Muscle layer of duodenum (tissue), 2 donors: ENCODE measurements around the gene DLG5.

Source experiments
- H3K27ac ChIP-seq: one replicate; pipeline ENCODE4 v1.7.0; 2013; ENCODE audit warnings: mild to moderate bottlenecking, low read length
- H3K27me3 ChIP-seq: one replicate; pipeline ENCODE4 v1.7.0; 2013; ENCODE audit warnings: low read depth, mild to moderate bottlenecking, control low read depth, low read length
- H3K36me3 ChIP-seq, 2 donors: one replicate each; pipeline ENCODE4 v1.7.0; 2013; ENCODE audit warnings: low read length in 2 of 2, control low read depth in 1 of 2, mild to moderate bottlenecking in 1 of 2; ENCODE audit not compliant: insufficient read depth in 2 of 2, control insufficient read depth in 1 of 2
- H3K4me1 ChIP-seq, 2 donors: one replicate each; pipeline ENCODE4 v1.7.0; 2013; ENCODE audit warnings: low read length in 2 of 2, mild to moderate bottlenecking in 2 of 2, control low read depth in 1 of 2, moderate library complexity in 1 of 2; ENCODE audit not compliant: insufficient read depth in 2 of 2, control insufficient read depth in 1 of 2
- H3K4me3 ChIP-seq, 2 donors: one replicate each; pipeline ENCODE4 v1.7.0; 2013; ENCODE audit warnings: low read length in 2 of 2, low read depth in 1 of 2, mild to moderate bottlenecking in 1 of 2
- H3K9me3 ChIP-seq, 2 donors: one replicate each; pipeline ENCODE4 v1.7.0; 2013; ENCODE audit warnings: low read length in 2 of 2, control low read depth in 1 of 2, mild to moderate bottlenecking in 1 of 2; ENCODE audit not compliant: control insufficient read depth in 1 of 2
- donor health status: healthy.

Gene DLG5

DNA sequence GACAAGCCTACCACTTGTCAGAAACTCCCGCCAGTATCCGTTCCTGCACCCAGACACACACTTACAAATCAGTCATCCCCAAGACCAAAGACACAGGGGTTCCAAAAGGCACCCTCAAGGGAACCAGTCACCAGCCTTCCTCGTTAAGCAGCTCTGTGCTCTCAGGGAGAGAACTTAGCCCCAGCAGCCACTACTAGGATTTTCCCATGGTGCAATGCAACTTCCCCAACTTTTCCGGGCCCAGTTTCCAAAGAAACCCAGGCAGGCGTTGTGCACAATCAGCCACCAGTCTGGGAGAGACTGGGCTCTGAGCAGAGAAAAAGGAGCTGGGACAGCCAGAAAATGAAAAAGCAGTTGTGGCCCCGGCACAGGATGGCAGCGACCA lies 1.2 kb downstream of the DLG5 start:
- Histone ChIP-seq H3K27ac (peak overlapping the region; percentile 39), H3K4me3 (peak overlapping the region; percentile 62 to 89), H3K9me3 (no peaks in the 10 kb centered on the region), H3K4me1 (peaks cover 16 to 50% of the 10 kb centered on the region in 2 donors), H3K27me3 (no peaks in the 10 kb centered on the region), H3K36me3 (no peaks in the 10 kb centered on the region)

DNA sequence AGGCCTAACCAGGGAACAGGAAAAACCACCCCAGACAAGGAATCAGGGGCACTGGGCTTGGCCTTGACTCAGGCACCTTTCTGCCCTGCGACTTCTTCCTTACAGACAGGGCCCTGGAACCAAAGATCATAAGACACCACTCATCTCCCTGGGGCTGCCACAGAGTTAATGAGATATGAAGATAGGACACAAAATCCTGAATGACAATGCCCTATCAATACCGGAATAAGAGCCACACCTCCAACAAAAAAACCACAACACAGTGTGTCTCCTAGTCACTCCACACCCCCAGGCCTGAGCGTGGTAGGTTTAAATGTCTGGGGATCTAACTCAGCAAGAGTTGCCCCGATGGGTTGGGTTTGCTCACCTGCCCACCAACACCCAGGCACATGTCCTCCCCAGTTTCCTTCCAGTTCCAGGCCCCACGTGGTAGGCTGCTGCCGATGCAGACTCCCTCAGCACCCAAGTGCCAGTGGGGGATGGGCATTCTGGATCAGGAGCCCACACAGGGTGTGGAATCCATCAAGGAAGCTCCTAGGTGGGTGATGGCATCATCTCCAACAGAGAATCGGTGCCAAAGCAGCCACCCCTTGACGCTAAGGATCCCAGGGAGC lies 3.9 kb downstream of the DLG5 start:
- Histone ChIP-seq H3K4me3 (no peak overlapping the region), H3K27ac (no peak overlapping the region), H3K36me3 (no peaks in the 10 kb centered on the region), H3K4me1 (peaks cover 20 to 57% of the 10 kb centered on the region in 2 donors), H3K9me3 (no peaks in the 10 kb centered on the region), H3K27me3 (no peaks in the 10 kb centered on the region)

DNA sequence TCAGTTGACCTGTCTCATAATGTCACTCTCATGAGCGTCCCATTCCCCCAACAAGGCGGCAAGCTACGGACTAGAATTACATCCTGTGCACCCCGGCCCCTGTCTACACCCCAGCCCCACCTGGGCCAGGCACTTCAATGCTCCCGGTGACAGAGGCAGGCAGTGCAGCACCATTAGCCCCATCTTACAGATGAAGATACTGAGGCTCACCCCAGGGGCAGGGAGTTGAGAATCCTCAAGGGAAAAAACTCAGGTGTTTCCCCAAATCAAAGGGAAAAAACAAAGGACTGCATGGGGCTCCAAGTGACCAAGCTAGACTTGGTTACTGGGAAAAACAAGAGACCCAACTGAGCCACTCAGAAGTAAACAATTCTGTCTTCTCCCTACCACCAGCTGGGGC lies 4.5 kb downstream of the DLG5 start:
- peaks cover 17 to 52% of the 10 kb centered on the region in 2 donors for H3K4me1 ChIP-seq
- no peak overlapping the region for H3K27ac ChIP-seq
- no peaks in the 10 kb centered on the region for H3K36me3 ChIP-seq
- H3K4me3 ChIP-seq = no peak overlapping the region
- no peaks in the 10 kb centered on the region for H3K27me3 ChIP-seq
- H3K9me3 ChIP-seq = no peaks in the 10 kb centered on the region

DNA sequence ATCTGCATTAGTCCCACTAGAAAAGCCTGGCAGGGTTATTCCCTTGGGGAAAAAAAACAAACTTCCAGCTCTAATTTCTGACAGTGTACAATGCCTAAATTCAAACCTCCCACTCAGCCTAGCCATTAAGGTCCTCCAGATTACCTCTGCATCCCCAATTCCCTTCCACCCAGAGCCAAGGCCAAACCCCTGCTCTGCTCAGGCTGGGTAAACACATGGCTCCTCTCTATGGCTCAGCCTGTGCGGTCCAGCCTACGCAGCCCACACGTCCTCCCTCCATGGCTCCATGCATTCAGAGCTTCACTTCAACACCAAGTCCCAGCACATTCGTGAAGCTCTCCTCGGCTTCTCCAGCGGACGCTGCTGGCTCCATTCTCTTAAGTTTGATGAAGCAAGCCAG lies 5.2 kb downstream of the DLG5 start:
- no peaks in the 10 kb centered on the region for H3K27me3 ChIP-seq
- H3K4me1 ChIP-seq = peaks cover 17 to 52% of the 10 kb centered on the region in 2 donors
- no peak overlapping the region for H3K4me3 ChIP-seq
- no peaks in the 10 kb centered on the region for H3K36me3 ChIP-seq
- no peak overlapping the region for H3K27ac ChIP-seq
- no peaks in the 10 kb centered on the region for H3K9me3 ChIP-seq

DNA sequence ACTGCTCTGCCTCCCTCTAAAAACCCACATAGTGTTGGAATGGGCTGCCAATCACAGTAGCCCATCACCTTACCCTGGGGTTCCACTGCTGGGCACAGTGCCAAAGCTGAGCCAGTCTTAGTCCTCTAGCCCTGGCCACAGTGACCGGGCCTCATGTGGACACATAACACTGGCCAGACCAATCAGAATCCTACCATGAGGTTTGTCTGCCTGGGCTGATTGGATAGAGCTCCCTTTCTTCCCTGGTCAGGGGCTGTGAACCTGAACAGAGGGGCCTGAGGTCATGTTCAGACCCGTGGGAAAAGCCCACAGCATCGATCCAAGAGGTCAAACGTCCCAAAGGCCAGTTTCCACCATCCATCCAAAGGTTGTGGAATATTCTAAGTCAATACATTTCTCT lies 6.1 kb downstream of the DLG5 start:
- Histone ChIP-seq H3K9me3 (no peaks in the 10 kb centered on the region), H3K27ac (no peak overlapping the region), H3K4me3 (no peak overlapping the region), H3K27me3 (no peaks in the 10 kb centered on the region), H3K4me1 (peaks cover 17 to 47% of the 10 kb centered on the region in 2 donors), H3K36me3 (no peaks in the 10 kb centered on the region)

DNA sequence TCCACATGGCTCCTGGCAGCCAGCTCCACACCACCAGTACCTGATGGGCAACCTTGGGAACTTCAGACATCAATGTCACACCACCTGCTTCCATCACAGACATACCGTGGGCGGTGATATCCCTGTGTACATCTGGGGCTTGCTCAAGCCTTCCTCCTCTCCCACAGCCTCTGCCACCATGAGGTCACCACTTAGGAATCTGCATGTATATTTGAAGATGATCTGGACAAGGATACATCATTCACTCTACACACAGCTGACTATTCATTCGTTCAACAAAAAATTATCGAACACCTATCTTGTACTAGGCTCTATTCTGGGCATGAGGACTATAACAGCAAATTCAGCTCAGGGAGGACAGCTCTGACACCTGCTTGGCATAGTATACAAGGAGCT lies 6.8 kb downstream of the DLG5 start:
- Histone ChIP-seq H3K4me3 (no peak overlapping the region), H3K4me1 (peaks cover 10 to 39% of the 10 kb centered on the region in 2 donors), H3K27ac (no peak overlapping the region), H3K9me3 (no peaks in the 10 kb centered on the region), H3K27me3 (no peaks in the 10 kb centered on the region), H3K36me3 (no peaks in the 10 kb centered on the region)

DNA sequence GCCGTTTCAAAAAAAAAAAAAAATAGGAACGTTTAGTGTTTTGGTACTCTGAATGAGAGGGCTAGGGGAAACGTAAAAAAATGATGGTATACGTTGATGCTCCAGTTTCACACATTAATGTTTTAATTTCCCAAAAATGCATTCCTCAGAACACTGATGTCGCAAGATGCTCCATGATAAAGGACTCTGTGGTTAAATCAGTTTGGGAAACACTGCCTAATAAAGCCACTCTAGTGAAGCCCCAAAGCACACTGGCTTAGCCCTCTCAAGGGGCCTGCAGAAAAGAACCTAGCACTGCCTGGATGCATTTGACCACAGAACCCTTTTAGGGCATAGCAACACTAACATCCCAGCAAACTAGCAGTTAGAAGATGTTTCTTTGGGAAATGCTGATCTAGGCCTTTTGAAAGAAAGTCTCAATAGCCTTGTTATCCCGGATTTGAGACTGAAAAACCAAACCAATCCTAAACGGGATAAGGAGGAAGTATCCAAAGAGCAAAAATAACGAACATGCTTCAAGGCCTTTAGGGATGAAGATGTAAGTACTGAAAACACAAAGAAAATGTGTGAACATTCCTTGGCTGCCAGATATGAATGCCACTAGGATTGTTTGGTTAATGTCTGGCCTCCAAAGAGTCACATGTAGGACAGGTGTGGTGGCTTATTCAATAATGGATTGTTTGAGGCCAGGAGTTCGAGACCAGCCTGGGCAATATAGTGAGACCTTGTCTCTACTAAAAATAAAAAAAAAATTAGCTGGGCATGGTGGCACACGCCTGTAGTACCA lies 11.0 kb downstream of the DLG5 start:
- Histone ChIP-seq H3K27me3 (no peaks in the 10 kb centered on the region), H3K9me3 (no peaks in the 10 kb centered on the region), H3K27ac (no peak overlapping the region), H3K36me3 (no peaks in the 10 kb centered on the region), H3K4me3 (no peak overlapping the region), H3K4me1 (peaks cover 4 to 14% of the 10 kb centered on the region in 2 donors)

DNA sequence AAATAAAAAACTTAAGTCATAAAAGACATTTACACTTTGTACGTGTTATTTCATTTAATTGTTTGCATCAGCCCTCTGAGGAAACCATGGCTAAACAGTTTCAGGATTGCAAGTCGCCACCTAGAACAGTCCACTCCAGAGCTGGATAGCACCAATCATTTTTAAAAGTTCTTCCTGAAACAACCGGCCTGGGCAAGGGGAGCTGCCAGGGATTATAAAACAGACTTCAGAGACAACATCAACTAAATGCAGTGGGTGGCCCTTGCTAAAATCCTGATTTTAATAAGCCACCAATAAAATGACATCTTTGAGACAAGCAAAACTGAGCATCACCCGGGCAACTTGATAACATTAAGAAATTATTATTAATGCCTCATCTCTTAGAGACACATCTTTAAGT lies 13.5 kb downstream of the DLG5 start:
- Histone ChIP-seq H3K36me3 (no peaks in the 10 kb centered on the region), H3K27me3 (no peaks in the 10 kb centered on the region), H3K4me1 (peaks cover 0 to 13% of the 10 kb centered on the region in 2 donors), H3K9me3 (no peaks in the 10 kb centered on the region), H3K27ac (no peak overlapping the region), H3K4me3 (no peak overlapping the region)

DNA sequence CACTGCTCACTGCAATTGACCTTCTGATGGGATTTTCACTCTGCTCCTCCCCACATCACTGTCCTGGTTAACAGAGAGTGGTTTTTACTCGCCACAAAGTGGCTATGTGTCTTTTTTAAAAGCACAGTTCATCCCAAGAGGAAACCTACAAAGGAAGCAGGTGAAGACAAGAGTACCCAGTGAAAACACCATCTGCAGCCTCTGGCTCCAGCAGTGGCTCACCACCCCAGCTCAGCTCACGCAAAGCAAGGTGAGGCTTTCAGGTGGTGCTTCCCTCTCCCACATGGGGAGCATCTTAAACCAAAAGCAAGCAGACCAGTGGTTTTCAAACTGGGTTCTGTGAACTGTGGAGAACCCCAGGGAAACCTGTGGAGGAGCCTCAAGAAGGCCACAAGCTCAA lies 14.0 kb downstream of the DLG5 start:
- Histone ChIP-seq H3K9me3 (no peaks in the 10 kb centered on the region), H3K27ac (no peak overlapping the region), H3K4me1 (peaks cover 0 to 14% of the 10 kb centered on the region in 2 donors), H3K27me3 (no peaks in the 10 kb centered on the region), H3K4me3 (no peak overlapping the region), H3K36me3 (no peaks in the 10 kb centered on the region)

DNA sequence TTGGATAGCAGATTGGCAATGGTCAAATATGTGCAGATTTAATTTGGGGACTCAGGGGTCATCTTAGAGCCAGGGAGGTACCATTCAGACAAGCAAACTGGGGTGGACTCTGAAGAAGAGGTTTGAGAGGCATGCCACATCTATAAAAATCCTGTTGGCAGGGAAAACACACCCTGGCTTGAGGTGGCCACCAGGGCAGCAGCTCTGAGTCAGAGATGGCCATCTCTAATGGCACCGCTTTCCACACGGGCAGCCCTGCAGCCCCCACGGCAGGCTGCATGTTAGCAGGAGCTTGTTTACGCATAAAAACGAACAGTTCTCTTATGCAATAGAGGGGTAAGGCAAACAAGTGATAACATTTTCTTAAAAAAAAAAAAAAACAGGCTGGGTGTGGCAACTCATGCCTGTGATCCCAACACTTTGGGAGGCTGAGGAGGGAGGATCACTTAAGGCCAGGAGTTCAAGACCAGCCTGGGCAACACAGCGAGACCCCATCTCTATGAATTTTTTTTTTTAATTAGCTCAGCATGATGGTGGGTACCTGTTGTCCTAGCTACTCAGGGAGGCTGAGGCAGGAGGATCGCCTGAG lies 14.9 kb downstream of the DLG5 start:
- Histone ChIP-seq H3K36me3 (no peaks in the 10 kb centered on the region), H3K9me3 (no peaks in the 10 kb centered on the region), H3K27me3 (no peaks in the 10 kb centered on the region), H3K4me1 (peaks cover 0 to 14% of the 10 kb centered on the region in 2 donors), H3K27ac (no peak overlapping the region), H3K4me3 (no peak overlapping the region)

DNA sequence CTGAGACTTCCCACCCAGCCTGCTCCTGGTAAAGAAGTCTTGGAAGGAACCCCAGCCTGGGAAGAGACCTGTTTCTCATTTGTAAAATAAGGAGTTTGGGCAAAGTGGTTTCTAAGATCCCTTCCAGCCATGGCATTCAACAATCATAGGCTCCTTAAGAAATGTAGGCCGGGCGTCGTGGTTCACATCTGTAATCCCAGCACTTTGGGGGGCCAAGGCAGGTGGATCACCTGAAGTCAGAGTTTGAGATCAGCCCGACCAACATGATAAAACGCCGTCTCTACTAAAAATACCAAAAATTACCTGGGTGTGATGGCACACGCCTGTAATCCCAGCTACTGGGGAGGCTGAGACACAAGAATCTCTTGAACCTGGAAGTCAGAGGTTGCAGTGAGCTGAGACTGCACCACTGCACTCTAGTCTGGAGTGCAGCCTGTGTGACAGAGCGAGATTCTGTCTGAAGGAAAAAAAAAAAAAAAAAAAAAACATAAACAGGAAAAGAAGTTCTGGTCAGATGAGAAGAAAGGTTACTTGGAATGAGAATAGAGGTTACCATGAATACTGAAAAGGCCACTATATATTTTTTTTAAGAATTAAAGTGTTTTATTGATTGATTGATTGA lies 15.9 kb downstream of the DLG5 start:
- Histone ChIP-seq H3K4me1 (peaks cover 0 to 19% of the 10 kb centered on the region in 2 donors), H3K27me3 (no peaks in the 10 kb centered on the region), H3K9me3 (no peaks in the 10 kb centered on the region), H3K36me3 (no peaks in the 10 kb centered on the region), H3K27ac (no peak overlapping the region), H3K4me3 (no peak overlapping the region)
